ENCODE results near the gene PAQR5. TPM values are rescaled to one million over a fixed set of nuclear protein-coding genes. Genes with fewer than 3 reads are reported as not detected.
"Not testable (repeated sequence)": the region's sequence is repeated elsewhere in the genome, so short reads cannot be mapped to it uniquely, and the experiment has no call there.

The PAQR5 gene
- polyA plus RNA-seq, 1 experiment: 2.8 TPM

- TF ChIP-seq CTCF (IDR thresholded peaks at IDR 0.05; ENCODE audit: insufficient read depth, low read depth, low read length): no peak
- CTCF ChIA-PET: interaction anchor here (1.1 kb wide), 1 partner anchor 11 kb away, joined by 3 read pairs; no protein-coding TSS in a partner anchor
- DNase-seq (ENCODE audit: low read depth): no peak
- POLR2A ChIA-PET: no interaction called here
- Histone ChIP-seq H3K27me3 (ENCODE audit: control insufficient read depth, insufficient read depth, low read length) (peaks cover 5% of the 10 kb centered on the region), H3K36me3 (ENCODE audit: control insufficient read depth, insufficient read depth, low read length) (no peaks in the 10 kb centered on the region), H3K4me3 (ENCODE audit: low read depth, low read length) (no peak overlapping the region)
Measured at GRCh38 chr15:69299943-69300588, 1.4 kb downstream of the PAQR5 start.

- H3K36me3 ChIP-seq (ENCODE audit: control insufficient read depth, insufficient read depth, low read length); POLR2A ChIA-PET; H3K4me3 ChIP-seq (ENCODE audit: low read depth, low read length); H3K27me3 ChIP-seq (ENCODE audit: control insufficient read depth, insufficient read depth, low read length); DNase-seq (ENCODE audit: low read depth); CTCF ChIA-PET: not testable (repeated sequence)
Measured at GRCh38 chr15:69301101-69301500, 2.4 kb downstream of the PAQR5 start.

- POLR2A ChIA-PET; H3K27me3 ChIP-seq (ENCODE audit: control insufficient read depth, insufficient read depth, low read length); DNase-seq (ENCODE audit: low read depth); H3K4me3 ChIP-seq (ENCODE audit: low read depth, low read length); H3K36me3 ChIP-seq (ENCODE audit: control insufficient read depth, insufficient read depth, low read length); CTCF ChIA-PET: not testable (repeated sequence)
Measured at GRCh38 chr15:69302087-69302486, 3.4 kb downstream of the PAQR5 start.

GRCh38 chr15:69302929-69303328 is 4.2 kb downstream of the PAQR5 start:
- H3K36me3 ChIP-seq (ENCODE audit: control insufficient read depth, insufficient read depth, low read length): no peaks in the 10 kb centered on the region
- no peak for TF ChIP-seq CTCF (IDR thresholded peaks at IDR 0.05; ENCODE audit: insufficient read depth, low read depth, low read length)
- POLR2A ChIA-PET: no interaction called here
- CTCF ChIA-PET: interaction anchor here (0.6 kb wide), 1 partner anchor 91 kb away, joined by 3 read pairs; no protein-coding TSS in a partner anchor
- DNase-seq (ENCODE audit: low read depth): no peak
- no peak overlapping the region for H3K4me3 ChIP-seq (ENCODE audit: low read depth, low read length)
- H3K27me3 ChIP-seq (ENCODE audit: control insufficient read depth, insufficient read depth, low read length): no peaks in the 10 kb centered on the region

- 0 out of 2 replicates have a peak, but pooled peaks have one; percentile 6 for TF ChIP-seq CTCF (IDR thresholded peaks at IDR 0.05; ENCODE audit: insufficient read depth, low read depth, low read length)
- ChIA-PET CTCF (interaction anchor here (0.6 to 1.3 kb wide), 5 partner anchors 10 to 244 kb away, joined by 3 to 4 read pairs (median 3); no protein-coding TSS in a partner anchor), POLR2A (interaction anchor here (0.5 kb wide), 1 partner anchor 1464 kb away, joined by 4 read pairs; no protein-coding TSS in a partner anchor)
- DNase-seq (ENCODE audit: low read depth): no peak
- Histone ChIP-seq H3K27me3 (ENCODE audit: control insufficient read depth, insufficient read depth, low read length) (no peaks in the 10 kb centered on the region), H3K36me3 (ENCODE audit: control insufficient read depth, insufficient read depth, low read length) (no peaks in the 10 kb centered on the region), H3K4me3 (ENCODE audit: low read depth, low read length) (no peak overlapping the region)
Measured at GRCh38 chr15:69303337-69304181, 4.8 kb downstream of the PAQR5 start.

- H3K36me3 ChIP-seq (ENCODE audit: control insufficient read depth, insufficient read depth, low read length): no peaks in the 10 kb centered on the region
- no peak overlapping the region for H3K4me3 ChIP-seq (ENCODE audit: low read depth, low read length)
- DNase-seq (ENCODE audit: low read depth): peak; percentile 26
- no peaks in the 10 kb centered on the region for H3K27me3 ChIP-seq (ENCODE audit: control insufficient read depth, insufficient read depth, low read length)
- POLR2A ChIA-PET: interaction anchor here (0.5 kb wide), 1 partner anchor 1463 kb away, joined by 4 read pairs; no protein-coding TSS in a partner anchor
- CTCF ChIA-PET: interaction anchor here (0.6 to 1.3 kb wide), 4 partner anchors 11 to 245 kb away, joined by 3 to 4 read pairs (median 3); no protein-coding TSS in a partner anchor
- no peak for TF ChIP-seq CTCF (IDR thresholded peaks at IDR 0.05; ENCODE audit: insufficient read depth, low read depth, low read length)
Measured at GRCh38 chr15:69304182-69304545, 5.5 kb downstream of the PAQR5 start.

All from BJ (cell line).